ENCODE data around the gene PARD3B. TPM values are rescaled to one million over a fixed set of nuclear protein-coding genes. Genes with fewer than 3 reads are reported as not detected.

Gene PARD3B
- total and polyA plus RNA-seq, 2 of the 13 experiments (the other 11 are each of a cell fraction or from before 2014, with no cell fraction given), result 0.71 to 2.3 TPM

DNA sequence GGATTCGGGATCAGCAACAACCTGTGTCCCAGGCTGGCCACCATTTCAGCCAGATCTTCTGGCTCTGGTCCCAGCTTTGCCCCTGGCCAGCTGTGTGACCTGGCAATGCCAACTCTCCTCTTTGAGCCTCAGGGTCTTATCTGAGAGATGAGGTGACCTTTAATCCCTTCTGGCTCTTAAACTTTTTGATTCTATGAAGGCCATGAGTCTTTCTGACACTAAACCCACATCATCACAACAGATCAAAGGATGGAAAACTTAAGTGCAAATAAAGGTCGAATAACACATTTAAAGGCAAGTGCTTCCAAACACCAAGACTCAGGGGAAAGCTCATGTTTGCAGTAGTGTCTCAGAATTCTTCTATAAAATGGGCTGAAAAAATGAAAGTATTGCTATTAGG is 645.3 kb downstream of the PARD3B start (continued):
- TF ChIP-seq HNRNPLL (IDR thresholded peaks at IDR 0.05; ENCODE audit: low read depth, low read length, poor library complexity, severe bottlenecking), result no peak
- TF ChIP-seq RAD21 (CRISPR knock-in tag; IDR thresholded peaks at IDR 0.05), result no peak
- 0 out of 2 replicates have a peak, but pooled peaks have one; percentile 22 for TF ChIP-seq ZNF629 (CRISPR knock-in tag; conservative IDR thresholded peaks at IDR 0.05)
- TF ChIP-seq, protein P1, sequence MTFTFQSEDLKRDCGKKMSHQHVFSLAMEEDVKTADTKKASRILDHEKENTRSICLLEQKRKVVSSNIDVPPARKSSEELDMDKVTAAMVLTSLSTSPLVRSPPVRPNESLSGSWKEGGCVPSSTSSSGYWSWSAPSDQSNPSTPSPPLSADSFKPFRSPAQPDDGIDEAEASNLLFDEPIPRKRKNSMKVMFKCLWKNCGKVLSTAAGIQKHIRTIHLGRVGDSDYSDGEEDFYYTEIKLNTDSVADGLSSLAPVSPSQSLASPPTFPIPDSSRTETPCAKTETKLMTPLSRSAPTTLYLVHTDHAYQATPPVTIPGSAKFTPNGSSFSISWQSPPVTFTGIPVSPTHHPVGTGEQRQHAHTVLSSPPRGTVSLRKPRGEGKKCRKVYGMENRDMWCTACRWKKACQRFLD (CRISPR knock-in tag; IDR thresholded peaks at IDR 0.05; ENCODE audit: borderline replicate concordance), result no peak
- no peak for TF ChIP-seq NR1H2 (CRISPR knock-in tag; IDR thresholded peaks at IDR 0.05; ENCODE audit: borderline replicate concordance, low read depth)

DNA sequence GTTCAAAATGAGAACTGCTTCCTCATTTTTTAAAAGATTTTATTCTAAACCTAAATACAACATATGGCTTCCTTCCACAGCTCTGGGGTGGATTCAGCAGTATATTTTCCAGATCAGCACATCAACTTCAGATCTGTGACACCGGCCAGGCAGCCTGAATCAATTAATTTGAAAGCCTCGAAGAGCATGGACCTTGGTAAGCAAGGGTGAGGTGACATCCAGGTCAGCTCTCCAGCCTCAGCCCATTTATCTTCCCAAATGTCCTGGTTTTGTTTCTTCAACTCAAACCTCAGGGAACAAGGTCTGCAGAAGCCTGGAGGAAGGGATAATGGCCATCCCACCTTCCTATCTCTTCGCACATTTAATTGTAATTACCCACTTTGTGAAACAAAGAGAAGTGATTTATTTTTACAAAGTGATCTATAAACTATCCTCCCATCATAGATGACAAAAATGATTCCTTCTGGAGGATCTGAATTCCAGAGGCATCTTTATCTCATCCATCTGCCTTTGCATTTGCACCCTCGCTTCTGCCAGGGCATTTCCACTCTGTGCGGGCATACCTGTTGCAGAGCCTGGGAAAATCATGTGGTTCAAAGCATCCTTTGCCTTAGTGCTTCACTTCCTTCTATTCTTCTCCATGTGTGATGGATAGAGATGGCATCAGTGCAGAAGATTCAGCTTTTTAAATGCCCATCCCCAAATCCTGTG is 648.0 kb downstream of the PARD3B start:
- ATAC-seq, result no peak
- H3K27ac ChIP-seq (ENCODE audit: extremely low read length, insufficient read depth, low read length), result no peak overlapping the region
- no peak for DNase-seq (ENCODE audit: low spot score)
- 0 out of 2 replicates have a peak, but pooled peaks cover 8% of the 10 kb centered on the region for H3K4me1 ChIP-seq (ENCODE audit: insufficient read depth, low read length)
- no peaks in the 10 kb centered on the region for H3K27me3 ChIP-seq (ENCODE audit: control insufficient read depth in 1 of 2, insufficient read depth in 2 of 2, low read length in 2 of 2)
- H3K36me3 ChIP-seq (replicated peaks in 1 of 2; ENCODE audit: control insufficient read depth in 1 of 2, insufficient read depth in 2 of 2, low read length in 2 of 2), result no peaks in the 10 kb centered on the region
- TF ChIP-seq HOXA3 (CRISPR knock-in tag; IDR thresholded peaks at IDR 0.05) (no peak), ZNF326 (CRISPR knock-in tag; IDR thresholded peaks at IDR 0.05; ENCODE audit: borderline replicate concordance) (no peak), ZNF672 (CRISPR knock-in tag; IDR thresholded peaks at IDR 0.05) (no peak), POLR2G (IDR thresholded peaks at IDR 0.05; ENCODE audit: low read depth, low read length) (no peak), PHF8 (CRISPR knock-in tag; IDR thresholded peaks at IDR 0.05) (no peak), ISX (CRISPR knock-in tag; conservative IDR thresholded peaks at IDR 0.05) (no peak), ZNF101 (CRISPR knock-in tag; IDR thresholded peaks at IDR 0.05; ENCODE audit: borderline replicate concordance, low read depth) (no peak), ZNF879 (CRISPR knock-in tag; IDR thresholded peaks at IDR 0.05) (no peak), FOXC1 (CRISPR knock-in tag; IDR thresholded peaks at IDR 0.05; ENCODE audit: borderline replicate concordance) (no peak)
- TF ChIP-seq, protein P2, sequence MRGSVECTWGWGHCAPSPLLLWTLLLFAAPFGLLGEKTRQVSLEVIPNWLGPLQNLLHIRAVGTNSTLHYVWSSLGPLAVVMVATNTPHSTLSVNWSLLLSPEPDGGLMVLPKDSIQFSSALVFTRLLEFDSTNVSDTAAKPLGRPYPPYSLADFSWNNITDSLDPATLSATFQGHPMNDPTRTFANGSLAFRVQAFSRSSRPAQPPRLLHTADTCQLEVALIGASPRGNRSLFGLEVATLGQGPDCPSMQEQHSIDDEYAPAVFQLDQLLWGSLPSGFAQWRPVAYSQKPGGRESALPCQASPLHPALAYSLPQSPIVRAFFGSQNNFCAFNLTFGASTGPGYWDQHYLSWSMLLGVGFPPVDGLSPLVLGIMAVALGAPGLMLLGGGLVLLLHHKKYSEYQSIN (CRISPR knock-in tag; IDR thresholded peaks at IDR 0.05; ENCODE audit: borderline replicate concordance), result no peak
- TF ChIP-seq, protein P3, sequence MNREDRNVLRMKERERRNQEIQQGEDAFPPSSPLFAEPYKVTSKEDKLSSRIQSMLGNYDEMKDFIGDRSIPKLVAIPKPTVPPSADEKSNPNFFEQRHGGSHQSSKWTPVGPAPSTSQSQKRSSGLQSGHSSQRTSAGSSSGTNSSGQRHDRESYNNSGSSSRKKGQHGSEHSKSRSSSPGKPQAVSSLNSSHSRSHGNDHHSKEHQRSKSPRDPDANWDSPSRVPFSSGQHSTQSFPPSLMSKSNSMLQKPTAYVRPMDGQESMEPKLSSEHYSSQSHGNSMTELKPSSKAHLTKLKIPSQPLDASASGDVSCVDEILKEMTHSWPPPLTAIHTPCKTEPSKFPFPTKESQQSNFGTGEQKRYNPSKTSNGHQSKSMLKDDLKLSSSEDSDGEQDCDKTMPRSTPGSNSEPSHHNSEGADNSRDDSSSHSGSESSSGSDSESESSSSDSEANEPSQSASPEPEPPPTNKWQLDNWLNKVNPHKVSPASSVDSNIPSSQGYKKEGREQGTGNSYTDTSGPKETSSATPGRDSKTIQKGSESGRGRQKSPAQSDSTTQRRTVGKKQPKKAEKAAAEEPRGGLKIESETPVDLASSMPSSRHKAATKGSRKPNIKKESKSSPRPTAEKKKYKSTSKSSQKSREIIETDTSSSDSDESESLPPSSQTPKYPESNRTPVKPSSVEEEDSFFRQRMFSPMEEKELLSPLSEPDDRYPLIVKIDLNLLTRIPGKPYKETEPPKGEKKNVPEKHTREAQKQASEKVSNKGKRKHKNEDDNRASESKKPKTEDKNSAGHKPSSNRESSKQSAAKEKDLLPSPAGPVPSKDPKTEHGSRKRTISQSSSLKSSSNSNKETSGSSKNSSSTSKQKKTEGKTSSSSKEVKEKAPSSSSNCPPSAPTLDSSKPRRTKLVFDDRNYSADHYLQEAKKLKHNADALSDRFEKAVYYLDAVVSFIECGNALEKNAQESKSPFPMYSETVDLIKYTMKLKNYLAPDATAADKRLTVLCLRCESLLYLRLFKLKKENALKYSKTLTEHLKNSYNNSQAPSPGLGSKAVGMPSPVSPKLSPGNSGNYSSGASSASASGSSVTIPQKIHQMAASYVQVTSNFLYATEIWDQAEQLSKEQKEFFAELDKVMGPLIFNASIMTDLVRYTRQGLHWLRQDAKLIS (CRISPR knock-in tag; IDR thresholded peaks at IDR 0.05), result no peak
- BruUV-seq (replicated peaks), result no TSS peak
- no peaks in the 10 kb centered on the region for H3K79me2 ChIP-seq (ENCODE audit: insufficient read depth, low read length)
- ChIA-PET POLR2A (no interaction called here), CTCF (ENCODE audit: low intra/inter-chr PET ratio, low total read pairs) (no interaction called here)
- H3K9ac ChIP-seq (ENCODE audit: insufficient read depth, low read depth, low read length), result no peak overlapping the region
- H2AFZ ChIP-seq (ENCODE audit: low read length), result no peak overlapping the region
- WGBS (ENCODE audit: low lambda C conversion rate), result 25% methylated on average over 5 of the region's 5 CpGs
- H3K9me3 ChIP-seq (ENCODE audit: low read length), result no peaks in the 10 kb centered on the region; the same call in 1 of the 2 replicates
- no peak for FAIRE-seq
- in situ Hi-C loops (cut with HindIII; ENCODE audit: extremely low pct_ligation_motif_present, low pct_unique_long_range_greater_than_20kb), result no loop called here
- intact Hi-C loops (cut with micrococcal nuclease; ENCODE audit: unreplicated experiment), result no loop called here
- H3K4me2 ChIP-seq (ENCODE audit: low read depth, low read length), result no peak overlapping the region
- H3K4me3 ChIP-seq (replicated peaks in 1 of 3; ENCODE audit: insufficient read depth in 1 of 3, low read depth in 2 of 3, low read length in 3 of 3), result no peak overlapping the region
- H4K20me1 ChIP-seq (ENCODE audit: insufficient read depth, low read length), result no peaks in the 10 kb centered on the region

Data from HepG2 (cell line).